ENCODE measurements around the gene PARP11.

PARP11 gene, protein sequence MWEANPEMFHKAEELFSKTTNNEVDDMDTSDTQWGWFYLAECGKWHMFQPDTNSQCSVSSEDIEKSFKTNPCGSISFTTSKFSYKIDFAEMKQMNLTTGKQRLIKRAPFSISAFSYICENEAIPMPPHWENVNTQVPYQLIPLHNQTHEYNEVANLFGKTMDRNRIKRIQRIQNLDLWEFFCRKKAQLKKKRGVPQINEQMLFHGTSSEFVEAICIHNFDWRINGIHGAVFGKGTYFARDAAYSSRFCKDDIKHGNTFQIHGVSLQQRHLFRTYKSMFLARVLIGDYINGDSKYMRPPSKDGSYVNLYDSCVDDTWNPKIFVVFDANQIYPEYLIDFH

GRCh38 chr12:3872800-3873636 lies at the start of gene PARP11:
Gene PARP11 (minus strand): TSS chr12:3873399. CDS start chr12:3873229, 170 bp downstream.
- no peak for TF ChIP-seq ZNF274 (IDR thresholded peaks at IDR 0.05; ENCODE audit: low read depth, low read length)
- H3K4me3 ChIP-seq (ENCODE audit: low read length), result peak within 1 kb of the TSS; percentile 84

GRCh38 chr12:3922033-3922432 lies 48.8 kb upstream of the PARP11 start:
- H3K4me3 ChIP-seq (ENCODE audit: low read length), result no peak overlapping the region
- TF ChIP-seq ZNF274 (IDR thresholded peaks at IDR 0.05; ENCODE audit: low read depth, low read length), result no peak

- TF ChIP-seq ZNF274 (IDR thresholded peaks at IDR 0.05; ENCODE audit: low read depth, low read length), result no peak
- no peak overlapping the region for H3K4me3 ChIP-seq (ENCODE audit: low read length)
These were observed 48.3 kb upstream of the PARP11 start for GRCh38 chr12:3921526-3921925.

DNA sequence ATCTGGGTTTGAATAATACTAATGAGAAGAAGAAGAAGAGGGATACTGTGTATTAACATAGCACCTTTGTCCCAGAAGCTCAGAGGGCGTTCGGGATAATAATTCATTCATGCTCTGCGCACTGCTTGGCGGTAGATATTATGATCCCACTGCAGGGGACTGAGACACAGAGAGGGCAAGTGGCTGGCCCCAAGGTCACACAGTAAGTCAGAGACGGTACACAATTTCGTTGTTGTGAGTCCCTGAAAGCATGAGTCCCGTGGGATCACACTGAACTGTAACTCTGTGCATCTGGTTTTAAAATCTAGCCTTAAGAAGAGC lies 47.9 kb upstream of the PARP11 start:
- TF ChIP-seq ZNF274 (IDR thresholded peaks at IDR 0.05; ENCODE audit: low read depth, low read length), result no peak
- H3K4me3 ChIP-seq (ENCODE audit: low read length), result no peak overlapping the region

DNA sequence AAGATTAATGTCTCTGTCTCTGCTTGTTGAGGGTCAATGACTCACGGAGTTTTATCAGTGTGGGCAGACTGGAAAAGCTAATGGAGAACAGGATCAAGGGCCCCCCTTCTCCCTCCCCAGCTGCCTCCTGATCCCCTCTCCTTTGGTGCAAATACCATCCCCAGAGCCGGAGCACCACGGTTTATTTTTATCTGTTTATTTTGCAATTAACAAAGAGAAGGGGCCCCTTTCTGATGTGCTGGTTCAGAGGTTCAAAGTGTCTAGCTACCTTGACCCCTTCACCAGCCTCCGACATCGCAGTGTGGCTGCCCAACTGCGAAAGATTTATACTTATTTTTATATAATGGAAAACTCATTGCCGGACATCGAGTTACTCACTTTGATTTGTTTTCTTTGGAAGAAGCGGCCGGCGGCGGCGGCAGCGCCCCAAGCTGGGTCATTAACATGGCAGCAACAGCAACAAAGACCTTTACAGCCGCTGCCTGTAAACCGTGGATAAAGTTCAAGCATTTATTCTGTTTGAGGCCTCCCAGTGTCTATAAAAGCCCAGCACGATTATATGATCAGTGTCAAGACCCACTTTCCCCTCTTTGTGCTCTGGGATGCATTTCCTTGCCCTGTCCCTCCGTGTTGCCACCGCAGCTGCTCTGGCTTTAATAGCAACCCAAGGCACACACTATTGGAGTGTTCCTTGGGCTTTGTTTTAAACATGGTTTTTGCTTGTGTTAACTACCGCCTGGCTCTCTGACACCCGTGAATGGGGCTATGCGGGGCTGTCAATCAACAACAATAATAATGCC lies 47.4 kb upstream of the PARP11 start:
- no peak overlapping the region for H3K4me3 ChIP-seq (ENCODE audit: low read length)

GRCh38 chr12:3913278-3913677 lies 40.1 kb upstream of the PARP11 start:
- no peak overlapping the region for H3K4me3 ChIP-seq (ENCODE audit: low read length)

More for the DNA sequence above, 47.4 kb upstream of the PARP11 start:
- TF ChIP-seq ZNF274 (IDR thresholded peaks at IDR 0.05; ENCODE audit: low read depth, low read length), result no peak

GRCh38 chr12:3912863-3913262 lies 39.7 kb upstream of the PARP11 start:
- no peak for TF ChIP-seq ZNF274 (IDR thresholded peaks at IDR 0.05; ENCODE audit: low read depth, low read length)
- no peak overlapping the region for H3K4me3 ChIP-seq (ENCODE audit: low read length)

More at GRCh38 chr12:3913278-3913677, 40.1 kb upstream of the PARP11 start:
- TF ChIP-seq ZNF274 (IDR thresholded peaks at IDR 0.05; ENCODE audit: low read depth, low read length), result no peak

DNA sequence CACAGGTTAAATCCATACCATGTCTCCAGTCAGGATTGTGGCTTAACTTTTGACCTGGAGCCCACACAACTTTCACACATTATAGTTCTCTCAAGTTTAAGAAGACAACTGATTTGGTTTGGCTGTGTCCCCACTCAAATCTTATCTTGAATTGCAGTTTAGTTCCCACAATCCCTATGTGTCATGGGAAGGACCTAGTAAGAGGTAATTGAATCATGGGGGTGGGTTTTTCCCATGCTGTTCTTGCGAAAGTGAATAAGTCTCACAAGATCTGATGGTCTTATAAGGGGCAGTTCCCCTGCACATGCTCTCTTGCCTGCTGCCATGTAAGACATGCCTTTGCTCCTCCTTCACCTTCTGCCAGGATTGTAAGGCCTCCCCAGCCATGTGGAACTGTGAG lies 38.2 kb upstream of the PARP11 start:
- no peak for TF ChIP-seq ZNF274 (IDR thresholded peaks at IDR 0.05; ENCODE audit: low read depth, low read length)
- no peak overlapping the region for H3K4me3 ChIP-seq (ENCODE audit: low read length)

DNA sequence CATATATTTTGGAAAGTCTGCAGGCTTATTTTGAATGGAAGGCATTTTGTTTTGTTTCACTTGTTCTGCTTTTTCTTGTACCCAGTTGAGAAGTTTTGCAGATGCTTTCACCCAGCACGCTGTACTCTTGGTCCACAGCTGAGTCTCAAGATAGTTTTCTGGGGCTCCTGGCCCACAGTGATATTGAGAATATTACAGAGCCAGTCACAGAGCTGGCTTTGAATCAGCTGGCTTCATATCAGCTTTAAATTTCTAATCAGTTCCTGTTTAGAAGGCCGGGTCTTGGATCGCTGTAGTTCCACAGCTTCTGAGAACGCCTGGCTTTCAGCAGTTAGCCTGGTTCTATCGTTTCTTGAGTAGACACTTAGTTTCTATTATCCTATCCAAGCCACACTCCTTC lies 32.5 kb upstream of the PARP11 start:
- H3K4me3 ChIP-seq (ENCODE audit: low read length), result no peak overlapping the region
- TF ChIP-seq ZNF274 (IDR thresholded peaks at IDR 0.05; ENCODE audit: low read depth, low read length), result no peak

GRCh38 chr12:3904999-3905398 lies 31.8 kb upstream of the PARP11 start:
- no peak overlapping the region for H3K4me3 ChIP-seq (ENCODE audit: low read length)
- no peak for TF ChIP-seq ZNF274 (IDR thresholded peaks at IDR 0.05; ENCODE audit: low read depth, low read length)

- TF ChIP-seq ZNF274 (IDR thresholded peaks at IDR 0.05; ENCODE audit: low read depth, low read length), result no peak
- H3K4me3 ChIP-seq (ENCODE audit: low read length), result no peak overlapping the region
These were observed 29.7 kb upstream of the PARP11 start for GRCh38 chr12:3902921-3903320.

- no peak overlapping the region for H3K4me3 ChIP-seq (ENCODE audit: low read length)
These were observed 27.9 kb upstream of the PARP11 start for GRCh38 chr12:3901116-3901515.

GRCh38 chr12:3898756-3899155 lies 25.6 kb upstream of the PARP11 start:
- no peak overlapping the region for H3K4me3 ChIP-seq (ENCODE audit: low read length)
- no peak for TF ChIP-seq ZNF274 (IDR thresholded peaks at IDR 0.05; ENCODE audit: low read depth, low read length)

More at GRCh38 chr12:3901116-3901515, 27.9 kb upstream of the PARP11 start:
- TF ChIP-seq ZNF274 (IDR thresholded peaks at IDR 0.05; ENCODE audit: low read depth, low read length), result no peak

DNA sequence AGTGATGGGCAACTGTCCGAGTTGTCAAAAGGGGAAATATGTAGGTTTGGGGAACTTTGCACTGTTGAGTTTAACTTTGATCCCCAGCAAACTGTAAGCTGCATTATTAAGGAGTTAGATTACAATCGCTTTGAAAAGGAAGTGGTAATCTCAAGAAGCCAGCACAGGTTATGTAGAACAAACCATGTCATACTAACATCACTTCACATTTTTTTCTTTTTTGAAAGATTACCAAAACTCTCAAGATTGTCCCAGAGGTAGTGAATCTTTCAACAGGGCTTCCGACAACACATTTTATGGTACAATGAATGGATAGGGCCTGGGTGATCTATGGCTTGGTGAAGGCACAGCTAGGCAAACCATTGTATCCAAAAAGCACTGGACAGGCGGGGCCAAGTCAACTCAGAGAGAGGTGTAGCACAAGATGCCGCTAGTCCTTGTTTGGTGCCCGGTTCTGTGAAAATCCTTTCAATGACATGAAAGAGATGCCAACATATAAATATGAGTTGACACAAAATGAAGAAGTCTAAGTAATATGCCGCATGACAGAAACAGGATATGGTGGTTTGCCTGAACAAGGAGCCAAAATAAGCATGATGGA lies 24.3 kb upstream of the PARP11 start:
- no peak for TF ChIP-seq ZNF274 (IDR thresholded peaks at IDR 0.05; ENCODE audit: low read depth, low read length)
- H3K4me3 ChIP-seq (ENCODE audit: low read length), result no peak overlapping the region
